SK-N-MC (cell line): ENCODE measurements around the gene FOXS1.

Experiments used
- DNase-seq: peaks from one replicate; pipeline ENCODE4 v3.0.0-alpha.2; 2011; ENCODE audit warnings: low read depth, low spot score
- H3K27ac ChIP-seq: fragments of 200-600 bp; sonication (generic); 2 replicates; pipeline ENCODE4 v1.5.1; 2016; ENCODE audit warnings: mixed run types
- H3K36me3 ChIP-seq: fragments of 200-600 bp; sonication (generic); 2 replicates; pipeline ENCODE4 v1.6.1; 2017; ENCODE audit warnings: antibody characterized with exemption, low read length, mixed read lengths; ENCODE audit not compliant: insufficient read depth
- H3K4me3 ChIP-seq: fragments of 200-600 bp; sonication (generic); 2 replicates; pipeline ENCODE4 v1.5.1; 2016
- H3K9ac ChIP-seq: fragments of 200-600 bp; sonication (generic); 2 replicates; pipeline ENCODE4 v1.8.0; 2017; ENCODE audit warnings: mixed run types, mixed read lengths; ENCODE audit not compliant: insufficient read length
- H3K9me3 ChIP-seq: fragments of 200-600 bp; sonication (generic); 2 replicates; pipeline ENCODE4 v1.6.1; 2017; ENCODE audit warnings: low read depth, mild to moderate bottlenecking, antibody characterized with exemption, low read length, moderate library complexity, mixed read lengths
- EZH2 ChIP-seq: fragments of 200-600 bp; sonication (generic); IDR thresholded peaks from one replicate; pipeline ENCODE4 v1.6.1; 2017; ENCODE audit warnings: antibody characterized with exemption
- FOXP2 ChIP-seq: optimal IDR thresholded peaks from 2 replicates; pipeline ENCODE3; 2011; ENCODE audit warnings: mild to moderate bottlenecking, moderate library complexity; ENCODE audit not compliant: insufficient read depth; ENCODE audit errors: extremely low read length, control extremely low read depth
- POLR2AphosphoS5 ChIP-seq: IDR thresholded peaks from 2 replicates; pipeline ENCODE4 v1.6.1; 2012; ENCODE audit warnings: mild to moderate bottlenecking, low read depth, low read length, borderline replicate concordance

Gene FOXS1

GRCh38 chr20:31857861-31858759, 12.7 kb upstream of the FOXS1 start:
- DNase-seq, result no peak
- no peak overlapping the region for H3K4me3 ChIP-seq
- H3K36me3 ChIP-seq, result no peaks in the 10 kb centered on the region
- H3K9me3 ChIP-seq, result no peaks in the 10 kb centered on the region
- no peak for TF ChIP-seq EZH2
- no peak for TF ChIP-seq POLR2AphosphoS5
- TF ChIP-seq FOXP2, result no peak
- no peak overlapping the region for H3K9ac ChIP-seq
- H3K27ac ChIP-seq, result no peak overlapping the region

GRCh38 chr20:31856516-31856915, 11.1 kb upstream of the FOXS1 start:
- Histone ChIP-seq H3K4me3 (no peak overlapping the region), H3K36me3 (no peaks in the 10 kb centered on the region), H3K9me3 (no peaks in the 10 kb centered on the region), H3K27ac (no peak overlapping the region), H3K9ac (no peak overlapping the region)
- no peak for TF ChIP-seq FOXP2
- TF ChIP-seq POLR2AphosphoS5, result no peak
- no peak for TF ChIP-seq EZH2
- DNase-seq, result no peak

GRCh38 chr20:31853481-31853880, 8.1 kb upstream of the FOXS1 start:
- no peaks in the 10 kb centered on the region for H3K36me3 ChIP-seq
- H3K9ac ChIP-seq, result no peak overlapping the region
- TF ChIP-seq POLR2AphosphoS5 (no peak), FOXP2 (no peak), EZH2 (no peak)
- DNase-seq, result no peak
- H3K27ac ChIP-seq, result no peak overlapping the region
- H3K9me3 ChIP-seq, result no peaks in the 10 kb centered on the region
- no peak overlapping the region for H3K4me3 ChIP-seq

- Histone ChIP-seq H3K9me3 (no peaks in the 10 kb centered on the region), H3K27ac (no peak overlapping the region), H3K36me3 (no peaks in the 10 kb centered on the region), H3K9ac (no peak overlapping the region), H3K4me3 (no peak overlapping the region)
- DNase-seq, result no peak
- no peak for TF ChIP-seq FOXP2
- TF ChIP-seq POLR2AphosphoS5, result no peak
- TF ChIP-seq EZH2, result no peak
Observed at GRCh38 chr20:31851240-31851955, 6.0 kb upstream of the FOXS1 start.

- Histone ChIP-seq H3K27ac (no peak overlapping the region), H3K9me3 (no peaks in the 10 kb centered on the region), H3K4me3 (no peak overlapping the region), H3K36me3 (no peaks in the 10 kb centered on the region), H3K9ac (no peak overlapping the region)
- TF ChIP-seq POLR2AphosphoS5 (no peak), FOXP2 (no peak), EZH2 (no peak)
- DNase-seq, result no peak
Observed at GRCh38 chr20:31849306-31849930, 4.0 kb upstream of the FOXS1 start.

GRCh38 chr20:31848088-31848999, 2.9 kb upstream of the FOXS1 start:
- Histone ChIP-seq H3K9ac (no peak overlapping the region), H3K4me3 (no peak overlapping the region), H3K9me3 (no peaks in the 10 kb centered on the region), H3K27ac (no peak overlapping the region), H3K36me3 (no peaks in the 10 kb centered on the region)
- TF ChIP-seq FOXP2 (no peak), EZH2 (no peak)
- no peak for DNase-seq

- TF ChIP-seq FOXP2 (no peak), POLR2AphosphoS5 (no peak), EZH2 (no peak)
- H3K4me3 ChIP-seq, result no peak overlapping the region
- H3K9me3 ChIP-seq, result no peaks in the 10 kb centered on the region
- no peak overlapping the region for H3K9ac ChIP-seq
- no peaks in the 10 kb centered on the region for H3K36me3 ChIP-seq
- no peak for DNase-seq
- no peak overlapping the region for H3K27ac ChIP-seq
Observed at GRCh38 chr20:31846793-31847138, 1.4 kb upstream of the FOXS1 start.
